DMS53 treated with DMSO at 0.1 percent for 48 hours (cell line): ENCODE measurements around the gene L3MBTL4.

Experiments used
- DNase-seq: peaks from one replicate; lab custom pipeline; 2025; ENCODE audit not compliant: unreplicated experiment; lab: John Stamatoyannopoulos, UW

L3MBTL4 gene

GRCh38 chr18:6257950-6258349 is 156.8 kb downstream of the L3MBTL4 start:
- DNase-seq, result no peak

- DNase-seq, result no peak
These were observed 158.2 kb downstream of the L3MBTL4 start for GRCh38 chr18:6256521-6256920.

- DNase-seq, result no peak
These were observed 158.8 kb downstream of the L3MBTL4 start for GRCh38 chr18:6255886-6256285.

GRCh38 chr18:6255116-6255705 is 159.5 kb downstream of the L3MBTL4 start:
- no peak for DNase-seq

GRCh38 chr18:6254456-6254855 is 160.3 kb downstream of the L3MBTL4 start:
- no peak for DNase-seq

- no peak for DNase-seq
These were observed 163.6 kb downstream of the L3MBTL4 start for GRCh38 chr18:6251084-6251483.

GRCh38 chr18:6249788-6250187 is 164.9 kb downstream of the L3MBTL4 start:
- no peak for DNase-seq

GRCh38 chr18:6249170-6249569 is 165.5 kb downstream of the L3MBTL4 start:
- DNase-seq, result no peak

GRCh38 chr18:6248017-6248416 is 166.7 kb downstream of the L3MBTL4 start:
- no peak for DNase-seq

GRCh38 chr18:6242004-6242403 is 172.7 kb downstream of the L3MBTL4 start:
- no peak for DNase-seq

GRCh38 chr18:6239716-6240115 is 175.0 kb downstream of the L3MBTL4 start:
- DNase-seq, result no peak

- DNase-seq, result no peak
These were observed 178.5 kb downstream of the L3MBTL4 start for GRCh38 chr18:6236258-6236657.

GRCh38 chr18:6222271-6222670 is 192.4 kb downstream of the L3MBTL4 start:
- DNase-seq, result no peak

GRCh38 chr18:6221602-6222014 is 193.1 kb downstream of the L3MBTL4 start:
- DNase-seq, result peak; percentile 22

GRCh38 chr18:6220129-6220528 is 194.6 kb downstream of the L3MBTL4 start:
- no peak for DNase-seq

- DNase-seq, result peak; percentile 33
These were observed 195.5 kb downstream of the L3MBTL4 start for GRCh38 chr18:6219116-6219717.

GRCh38 chr18:6215888-6216287 is 198.8 kb downstream of the L3MBTL4 start:
- no peak for DNase-seq

GRCh38 chr18:6211174-6211504 is 203.6 kb downstream of the L3MBTL4 start:
- no peak for DNase-seq

GRCh38 chr18:6210349-6211173 is 204.2 kb downstream of the L3MBTL4 start:
- peak; percentile 26 for DNase-seq

GRCh38 chr18:6207941-6208340 is 206.8 kb downstream of the L3MBTL4 start:
- no peak for DNase-seq

GRCh38 chr18:6207116-6207515 is 207.6 kb downstream of the L3MBTL4 start:
- DNase-seq, result peak; percentile 94

GRCh38 chr18:6205706-6206105 is 209.0 kb downstream of the L3MBTL4 start:
- DNase-seq, result no peak
